ENCODE measurements around the gene PATJ. TPM values are rescaled to one million over a fixed set of nuclear protein-coding genes. Genes with fewer than 3 reads are reported as not detected.

PATJ gene
- total RNA-seq, 1 experiment from 2014 or later, result 47.3 TPM

DNA sequence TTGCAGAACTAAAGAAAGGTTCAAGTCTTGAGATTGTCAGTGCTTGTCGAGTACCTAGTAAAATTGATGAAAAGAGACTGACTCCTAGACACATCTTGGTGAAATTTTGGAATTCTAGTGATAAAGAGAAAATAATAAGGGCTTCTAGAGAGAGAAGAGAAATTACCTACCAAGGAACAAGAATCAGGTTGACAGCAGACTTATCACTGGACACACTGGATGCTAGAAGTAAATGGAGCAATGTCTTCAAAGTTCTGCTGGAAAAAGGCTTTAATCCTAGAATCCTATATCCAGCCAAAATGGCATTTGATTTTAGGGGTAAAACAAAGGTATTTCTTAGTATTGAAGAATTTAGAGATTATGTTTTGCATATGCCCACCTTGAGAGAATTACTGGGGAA is 468.7 kb downstream of the PATJ start:
- H3K56ac ChIP-seq (ENCODE audit: insufficient read length, low read depth, low read length), result no peak overlapping the region
- no peak overlapping the region for H3K18ac ChIP-seq (ENCODE audit: insufficient read length, low read depth, low read length)
- no peak for DNase-seq
- no peak overlapping the region for H4K5ac ChIP-seq (ENCODE audit: insufficient read length, low read depth, low read length)
- H3K27me3 ChIP-seq (ENCODE audit: insufficient read depth, low read length), result no peaks in the 10 kb centered on the region
- H3T11ph ChIP-seq (ENCODE audit: low read length), result no peak overlapping the region
- no peak overlapping the region for H4K91ac ChIP-seq (ENCODE audit: insufficient read length, low read depth, low read length)
- H3K23ac ChIP-seq (ENCODE audit: insufficient read length, low read depth, low read length), result no peak overlapping the region
- H2BK12ac ChIP-seq (ENCODE audit: insufficient read length, low read depth, low read length), result no peak overlapping the region
- H3K14ac ChIP-seq (ENCODE audit: insufficient read depth, low read length), result no peak overlapping the region
- no peak overlapping the region for H3K27ac ChIP-seq (ENCODE audit: insufficient read length, low read depth, low read length)
- H3K4ac ChIP-seq (ENCODE audit: low read depth, low read length), result no peak overlapping the region
- no peak overlapping the region for H4K8ac ChIP-seq (replicated peaks; ENCODE audit: insufficient read length, low read depth, low read length)
- H3K9ac ChIP-seq (ENCODE audit: extremely low read depth, insufficient read length, low read length), result no peak overlapping the region
- H2BK120ac ChIP-seq (ENCODE audit: low read depth, low read length, poor library complexity, severe bottlenecking), result no peak overlapping the region
- TF ChIP-seq, protein P1, sequence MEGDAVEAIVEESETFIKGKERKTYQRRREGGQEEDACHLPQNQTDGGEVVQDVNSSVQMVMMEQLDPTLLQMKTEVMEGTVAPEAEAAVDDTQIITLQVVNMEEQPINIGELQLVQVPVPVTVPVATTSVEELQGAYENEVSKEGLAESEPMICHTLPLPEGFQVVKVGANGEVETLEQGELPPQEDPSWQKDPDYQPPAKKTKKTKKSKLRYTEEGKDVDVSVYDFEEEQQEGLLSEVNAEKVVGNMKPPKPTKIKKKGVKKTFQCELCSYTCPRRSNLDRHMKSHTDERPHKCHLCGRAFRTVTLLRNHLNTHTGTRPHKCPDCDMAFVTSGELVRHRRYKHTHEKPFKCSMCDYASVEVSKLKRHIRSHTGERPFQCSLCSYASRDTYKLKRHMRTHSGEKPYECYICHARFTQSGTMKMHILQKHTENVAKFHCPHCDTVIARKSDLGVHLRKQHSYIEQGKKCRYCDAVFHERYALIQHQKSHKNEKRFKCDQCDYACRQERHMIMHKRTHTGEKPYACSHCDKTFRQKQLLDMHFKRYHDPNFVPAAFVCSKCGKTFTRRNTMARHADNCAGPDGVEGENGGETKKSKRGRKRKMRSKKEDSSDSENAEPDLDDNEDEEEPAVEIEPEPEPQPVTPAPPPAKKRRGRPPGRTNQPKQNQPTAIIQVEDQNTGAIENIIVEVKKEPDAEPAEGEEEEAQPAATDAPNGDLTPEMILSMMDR (conservative IDR thresholded peaks at IDR 0.05), result no peak
- no peaks in the 10 kb centered on the region for H4K20me1 ChIP-seq (ENCODE audit: control insufficient read depth, insufficient read depth, insufficient read length)
- H3K4me2 ChIP-seq (ENCODE audit: insufficient read depth, insufficient read length, low read length), result no peak overlapping the region
- H3K79me2 ChIP-seq (ENCODE audit: insufficient read depth, low read length), result no peaks in the 10 kb centered on the region
- H3K27me3 Mint-ChIP-seq (ENCODE audit: low read depth), result no peaks in the 10 kb centered on the region; the same call in 1 of the 2 replicates
- H2AK5ac ChIP-seq (ENCODE audit: insufficient read length, low read length), result no peak overlapping the region
- H3K36me3 Mint-ChIP-seq (ENCODE audit: insufficient read depth in 1 of 3, low read depth in 3 of 3), result peaks cover 68 to 81% (median 80%) of the 10 kb centered on the region in 3 experiments
- WGBS (ENCODE audit: extremely low coverage, insufficient read length, low lambda C conversion rate), result no CpG with 5 or more reads among the region's 1 CpG
- H3K23me2 ChIP-seq (ENCODE audit: insufficient read length, low read depth, low read length, poor library complexity, severe bottlenecking), result no peaks in the 10 kb centered on the region
- H2AFZ ChIP-seq (ENCODE audit: low read length), result no peak overlapping the region
- H2BK20ac ChIP-seq (ENCODE audit: low read depth, low read length, poor library complexity, severe bottlenecking), result no peak overlapping the region
- no peak overlapping the region for H2BK15ac ChIP-seq (ENCODE audit: low read depth, low read length)
- H2BK5ac ChIP-seq (ENCODE audit: insufficient read length, low read length), result no peak overlapping the region
- no peak overlapping the region for H3K27ac Mint-ChIP-seq
- no peak overlapping the region for H3K4me3 Mint-ChIP-seq
- H3K79me1 ChIP-seq (ENCODE audit: insufficient read depth, low read depth, low read length, poor library complexity, severe bottlenecking), result no peaks in the 10 kb centered on the region
- H3K9me3 Mint-ChIP-seq, result peaks cover 10 to 47% of the 10 kb centered on the region in 2 experiments; a peak in 4 of 5 replicates
- H3K9me3 ChIP-seq (ENCODE audit: control insufficient read depth, low read depth, low read length), result no peaks in the 10 kb centered on the region
- H3K4me1 Mint-ChIP-seq, result peaks cover 0 to 11% of the 10 kb centered on the region in 2 experiments; a peak in 3 of 4 replicates
- no peaks in the 10 kb centered on the region for H3K4me1 ChIP-seq (ENCODE audit: insufficient read depth, low read length)

Data from H9 (cell line).